Measurements from ENCODE around the gene USH2A.

- TF ChIP-seq CTCF (IDR thresholded peaks at IDR 0.05) (no peak), POLR2A (IDR thresholded peaks at IDR 0.05) (no peak)
Measured at GRCh38 chr1:215872658-215873057, 550.6 kb downstream of the USH2A start.

Data from adrenal gland (tissue), 5 donors.